ENCODE measurements around the gene RPS2. TPM values are rescaled to one million over a fixed set of nuclear protein-coding genes. Genes with fewer than 3 reads are reported as not detected.
"Not testable (repeated sequence)": the region's sequence is repeated elsewhere in the genome, so short reads cannot be mapped to it uniquely, and the experiment has no call there.

RPS2 gene
- total RNA-seq, 1 donor from 2014 or later = 2,286 TPM

- Mint-ChIP-seq H3K4me3 (ENCODE audit: unreplicated experiment) (no peak overlapping the region), H3K27ac (ENCODE audit: unreplicated experiment) (no peak overlapping the region), H3K9me3 (ENCODE audit: unreplicated experiment) (no peaks in the 10 kb centered on the region), H3K36me3 (ENCODE audit: unreplicated experiment) (no peaks in the 10 kb centered on the region), H3K27me3 (ENCODE audit: unreplicated experiment) (peaks cover 26% of the 10 kb centered on the region), H3K4me1 (ENCODE audit: unreplicated experiment) (peaks cover 15% of the 10 kb centered on the region)
- DNase-seq (ENCODE audit: extremely low spot score, unreplicated experiment) = no peak
- TF ChIP-seq CTCF (IDR thresholded peaks at IDR 0.05) = no peak
Observed at GRCh38 chr16:1922357-1922756, 42.3 kb downstream of the RPS2 start.

GRCh38 chr16:1920727-1921171 lies 43.9 kb downstream of the RPS2 start:
- Mint-ChIP-seq H3K27ac (ENCODE audit: unreplicated experiment) (no peak overlapping the region), H3K4me3 (ENCODE audit: unreplicated experiment) (no peak overlapping the region), H3K9me3 (ENCODE audit: unreplicated experiment) (no peaks in the 10 kb centered on the region), H3K27me3 (ENCODE audit: unreplicated experiment) (peaks cover 38% of the 10 kb centered on the region), H3K36me3 (ENCODE audit: unreplicated experiment) (no peaks in the 10 kb centered on the region), H3K4me1 (ENCODE audit: unreplicated experiment) (peaks cover 16% of the 10 kb centered on the region)
- no peak for TF ChIP-seq CTCF (IDR thresholded peaks at IDR 0.05)
- no peak for DNase-seq (ENCODE audit: extremely low spot score, unreplicated experiment)

GRCh38 chr16:1920122-1920521 lies 44.5 kb downstream of the RPS2 start:
- not testable (repeated sequence) for H3K36me3 Mint-ChIP-seq (ENCODE audit: unreplicated experiment); H3K27ac Mint-ChIP-seq (ENCODE audit: unreplicated experiment); H3K9me3 Mint-ChIP-seq (ENCODE audit: unreplicated experiment); DNase-seq (ENCODE audit: extremely low spot score, unreplicated experiment); H3K4me3 Mint-ChIP-seq (ENCODE audit: unreplicated experiment)
- H3K4me1 Mint-ChIP-seq (ENCODE audit: unreplicated experiment) = peaks cover 16% of the 10 kb centered on the region
- peaks cover 43% of the 10 kb centered on the region for H3K27me3 Mint-ChIP-seq (ENCODE audit: unreplicated experiment)

GRCh38 chr16:1919327-1919998 lies 45.2 kb downstream of the RPS2 start:
- no peaks in the 10 kb centered on the region for H3K36me3 Mint-ChIP-seq (ENCODE audit: unreplicated experiment)
- peaks cover 13% of the 10 kb centered on the region for H3K4me1 Mint-ChIP-seq (ENCODE audit: unreplicated experiment)
- peaks cover 47% of the 10 kb centered on the region for H3K27me3 Mint-ChIP-seq (ENCODE audit: unreplicated experiment)
- no peaks in the 10 kb centered on the region for H3K9me3 Mint-ChIP-seq (ENCODE audit: unreplicated experiment)
- H3K27ac Mint-ChIP-seq (ENCODE audit: unreplicated experiment) = no peak overlapping the region
- no peak for DNase-seq (ENCODE audit: extremely low spot score, unreplicated experiment)
- TF ChIP-seq CTCF (IDR thresholded peaks at IDR 0.05) = no peak
- H3K4me3 Mint-ChIP-seq (ENCODE audit: unreplicated experiment) = no peak overlapping the region

- no peaks in the 10 kb centered on the region for H3K36me3 Mint-ChIP-seq (ENCODE audit: unreplicated experiment)
- no peak within 1 kb of the TSS for H3K4me3 Mint-ChIP-seq (ENCODE audit: unreplicated experiment)
- no peak for DNase-seq (ENCODE audit: extremely low spot score, unreplicated experiment)
- H3K27me3 Mint-ChIP-seq (ENCODE audit: unreplicated experiment) = peaks cover 49% of the 10 kb centered on the region
- H3K9me3 Mint-ChIP-seq (ENCODE audit: unreplicated experiment) = no peaks in the 10 kb centered on the region
- peaks cover 8% of the 10 kb centered on the region for H3K4me1 Mint-ChIP-seq (ENCODE audit: unreplicated experiment)
- TF ChIP-seq CTCF (IDR thresholded peaks at IDR 0.05) = no peak
- no peak within 1 kb of the TSS for H3K27ac Mint-ChIP-seq (ENCODE audit: unreplicated experiment)
Observed at GRCh38 chr16:1918351-1919326, 46.0 kb downstream of the RPS2 start, which contains the start of gene HS3ST6. Gene HS3ST6 (minus strand): TSS chr16:1918415. CDS start chr16:1918323, 92 bp downstream.
